ENCODE measurements around the gene NAA20. TPM values are rescaled to one million over a fixed set of nuclear protein-coding genes. Genes with fewer than 3 reads are reported as not detected.

The NAA20 gene
- total and polyA plus RNA-seq, 2 of the 4 experiments (the other 2 are of a cell fraction) = 35.7 to 58.8 TPM

DNA sequence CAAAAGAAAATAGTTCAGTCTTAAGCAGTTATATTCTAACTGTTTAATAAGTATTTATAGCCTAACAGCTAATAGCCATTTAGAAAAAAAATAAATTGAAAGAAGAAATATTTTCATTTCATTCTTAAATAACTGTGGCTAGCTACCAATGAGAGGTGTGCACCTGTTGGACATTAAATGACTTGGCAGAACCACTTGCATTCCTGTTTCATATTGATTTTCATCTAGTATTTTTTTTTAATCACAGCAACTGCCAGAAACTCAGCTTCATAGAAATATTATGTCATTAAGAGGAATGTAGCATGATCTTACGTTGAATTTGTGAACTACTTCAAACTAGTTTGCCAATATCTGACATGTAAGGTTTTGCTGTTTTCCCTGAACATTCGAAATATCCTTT is 10.1 kb downstream of the NAA20 start:
- Histone ChIP-seq H3K27me3 (ENCODE audit: control insufficient read depth, insufficient read depth, low read length) (no peaks in the 10 kb centered on the region), H3K9me3 (ENCODE audit: control insufficient read depth, insufficient read depth, low read length) (no peaks in the 10 kb centered on the region), H3K9ac (ENCODE audit: low read depth, low read length) (no peak overlapping the region), H2BK120ac (ENCODE audit: low read depth, low read length) (no peak overlapping the region), H3K36me3 (ENCODE audit: control insufficient read depth, insufficient read depth, low read length) (peaks cover 18% of the 10 kb centered on the region), H4K5ac (ENCODE audit: low read depth, low read length) (no peak overlapping the region), H3K23ac (ENCODE audit: low read depth, low read length) (no peak overlapping the region), H3K27ac (ENCODE audit: insufficient read depth, low read length) (no peak overlapping the region), H4K91ac (ENCODE audit: insufficient read depth, low read depth, low read length) (no peak overlapping the region), H2BK20ac (ENCODE audit: low read depth, low read length) (no peak overlapping the region), H2AK9ac (replicated peaks; ENCODE audit: low read depth, low read length, poor library complexity) (no peak overlapping the region), H2AFZ (replicated peaks; ENCODE audit: low read length, poor library complexity) (no peak overlapping the region), H3K4ac (ENCODE audit: low read depth, low read length) (no peak overlapping the region), H3K4me3 (ENCODE audit: insufficient read depth, low read depth, low read length) (no peak overlapping the region), H3K18ac (ENCODE audit: low read depth, low read length) (no peak overlapping the region), H3K79me1 (ENCODE audit: low read depth in 1 of 2, low read length in 2 of 2) (peaks cover 14 to 48% of the 10 kb centered on the region in 2 experiments), H4K20me1 (ENCODE audit: insufficient read depth, low read length) (peaks cover 8% of the 10 kb centered on the region; the same call in 1 of the 2 replicates), H2AK5ac (ENCODE audit: low read depth, low read length) (no peak overlapping the region), H2BK5ac (ENCODE audit: low read depth, low read length, poor library complexity, severe bottlenecking) (no peak overlapping the region), H3K56ac (ENCODE audit: extremely low read depth, insufficient read depth, low read length) (no peak overlapping the region), H4K8ac (ENCODE audit: low read depth in 2 of 2, low read length in 2 of 2) (no peak overlapping the region), H3K9me1 (ENCODE audit: insufficient read depth, low read length) (peaks cover 4% of the 10 kb centered on the region), H2BK15ac (ENCODE audit: low read depth, low read length) (no peak overlapping the region), H3K14ac (replicated peaks; ENCODE audit: low read depth, low read length) (no peak overlapping the region), H3K4me2 (ENCODE audit: low read depth, low read length) (no peak overlapping the region), H3K4me1 (ENCODE audit: control insufficient read depth, insufficient read depth, low read length) (peaks cover 6% of the 10 kb centered on the region)
- no TSS peak for BruUV-seq (replicated peaks)
- intact Hi-C loops (cut with micrococcal nuclease) (no loop called here), in situ Hi-C loops (cut with MboI; ENCODE audit: low sequenced_read_pairs) (loop anchor here (25.0 kb wide), 1 partner anchor 1490 kb away; no protein-coding TSS in a partner anchor), dilution Hi-C loops (cut with HindIII; ENCODE audit: low sequenced_read_pairs, unreplicated experiment) (no loop called here)
- no peak for DNase-seq
- ChIA-PET POLR2A (ENCODE audit: unreplicated experiment) (no interaction called here), CTCF (interaction anchor here (0.6 to 0.7 kb wide), 2 partner anchors 19 to 332 kb away, joined by 4 to 6 read pairs; no protein-coding TSS in a partner anchor)
- no CpG with 5 or more reads among the region's 2 CpGs for WGBS, 2 experiments (ENCODE audit: extremely low coverage in 2 of 2, insufficient read length in 1 of 2)
- no peak for TF ChIP-seq POLR2A (IDR thresholded peaks at IDR 0.05; ENCODE audit: low read depth, low read length)
- TF ChIP-seq RAD21 (IDR thresholded peaks at IDR 0.05; ENCODE audit: low read length) = no peak
- TF ChIP-seq BHLHE40 (IDR thresholded peaks at IDR 0.05; ENCODE audit: low read depth, low read length) = no peak
- TF ChIP-seq CHD1 (IDR thresholded peaks at IDR 0.05; ENCODE audit: low read depth, low read length) = no peak
- no peak for TF ChIP-seq USF2 (IDR thresholded peaks at IDR 0.05; ENCODE audit: low read depth, low read length)
- TF ChIP-seq SMC3 (IDR thresholded peaks at IDR 0.05; ENCODE audit: low read depth, low read length) = no peak
- TF ChIP-seq RFX5 (IDR thresholded peaks at IDR 0.05; ENCODE audit: low read depth, low read length) = no peak
- TF ChIP-seq, protein P1, sequence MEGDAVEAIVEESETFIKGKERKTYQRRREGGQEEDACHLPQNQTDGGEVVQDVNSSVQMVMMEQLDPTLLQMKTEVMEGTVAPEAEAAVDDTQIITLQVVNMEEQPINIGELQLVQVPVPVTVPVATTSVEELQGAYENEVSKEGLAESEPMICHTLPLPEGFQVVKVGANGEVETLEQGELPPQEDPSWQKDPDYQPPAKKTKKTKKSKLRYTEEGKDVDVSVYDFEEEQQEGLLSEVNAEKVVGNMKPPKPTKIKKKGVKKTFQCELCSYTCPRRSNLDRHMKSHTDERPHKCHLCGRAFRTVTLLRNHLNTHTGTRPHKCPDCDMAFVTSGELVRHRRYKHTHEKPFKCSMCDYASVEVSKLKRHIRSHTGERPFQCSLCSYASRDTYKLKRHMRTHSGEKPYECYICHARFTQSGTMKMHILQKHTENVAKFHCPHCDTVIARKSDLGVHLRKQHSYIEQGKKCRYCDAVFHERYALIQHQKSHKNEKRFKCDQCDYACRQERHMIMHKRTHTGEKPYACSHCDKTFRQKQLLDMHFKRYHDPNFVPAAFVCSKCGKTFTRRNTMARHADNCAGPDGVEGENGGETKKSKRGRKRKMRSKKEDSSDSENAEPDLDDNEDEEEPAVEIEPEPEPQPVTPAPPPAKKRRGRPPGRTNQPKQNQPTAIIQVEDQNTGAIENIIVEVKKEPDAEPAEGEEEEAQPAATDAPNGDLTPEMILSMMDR (conservative IDR thresholded peaks at IDR 0.05; ENCODE audit: low read depth, low read length) = no peak
- ATAC-seq (ENCODE audit: low read depth) = no peak
